Activated T-helper 2 cell treated with anti-CD3 and anti-CD28 coated beads, Interferon-gamma antibody, Interleukin-2, Interleukin-4, amounts not matched to agents 10 μg/mL and 5 μg/mL and 100 μg/mL, durations not matched to agents 14 hours and 24 hours and 36 hours (primary cell): ENCODE measurements around the gene DHCR24. TPM values are rescaled to one million over a fixed set of nuclear protein-coding genes. Genes with fewer than 3 reads are reported as not detected.

Experiments used
- DNase-seq: peaks from one replicate; pipeline ENCODE4 v3.0.0; 2021; ENCODE audit warnings: low spot score
- H3K27ac Mint-ChIP-seq: one replicate; pipeline ENCODE4 v1.8.0; 2021; ENCODE audit warnings: mixed read lengths
- H3K27me3 Mint-ChIP-seq: one replicate; pipeline ENCODE4 v1.8.0; 2021; ENCODE audit warnings: low read depth, mixed read lengths
- H3K36me3 Mint-ChIP-seq: one replicate; pipeline ENCODE4 v1.8.0; 2021; ENCODE audit warnings: low read depth, mixed read lengths
- H3K4me1 Mint-ChIP-seq: one replicate; pipeline ENCODE4 v1.8.0; 2021; ENCODE audit warnings: low read depth, mixed read lengths
- H3K4me3 Mint-ChIP-seq: one replicate; pipeline ENCODE4 v1.8.0; 2021; ENCODE audit warnings: low read depth, mild to moderate bottlenecking, moderate library complexity, mixed read lengths
- H3K9me3 Mint-ChIP-seq: one replicate; pipeline ENCODE4 v1.8.0; 2021; ENCODE audit warnings: mixed read lengths
- intact Hi-C: fragments of 100-400 bp; cut with micrococcal nuclease; formaldehyde crosslinking; loops from one replicate; pipeline ENCODE4 v1.15.1; 2023
- total RNA-seq: library from RNA; stranded (reverse); gene quantifications from 2 replicates; pipeline ENCODE4 v1.2.3, GENCODE V29; 2022

DHCR24 gene
- total RNA-seq, 1 donor from 2014 or later: 231 TPM

- Mint-ChIP-seq H3K36me3 (no peaks in the 10 kb centered on the region), H3K4me1 (peaks cover 40% of the 10 kb centered on the region), H3K27me3 (no peaks in the 10 kb centered on the region), H3K9me3 (no peaks in the 10 kb centered on the region), H3K27ac (no peak overlapping the region), H3K4me3 (no peak overlapping the region)
- no peak for DNase-seq
- intact Hi-C loops: loop anchor here (5.0 kb wide), 1 partner anchor 262 kb away; no protein-coding TSS in a partner anchor
Measured at GRCh38 chr1:54803761-54804470, 83.1 kb downstream of the DHCR24 start.

- no peaks in the 10 kb centered on the region for H3K9me3 Mint-ChIP-seq
- H3K36me3 Mint-ChIP-seq: no peaks in the 10 kb centered on the region
- DNase-seq: peak; percentile 63
- peak within 1 kb of the TSS; percentile 79 for H3K4me3 Mint-ChIP-seq
- H3K4me1 Mint-ChIP-seq: peaks cover 38% of the 10 kb centered on the region
- H3K27me3 Mint-ChIP-seq: no peaks in the 10 kb centered on the region
- intact Hi-C loops: loop anchor here (2.0 to 5.0 kb wide), 2 partner anchors 36 to 259 kb away; partner anchors contain the start of gene PARS2
- H3K27ac Mint-ChIP-seq: no peak within 1 kb of the TSS
Measured at GRCh38 chr1:54800899-54801759, 85.9 kb downstream of the DHCR24 start, which contains the start of gene TTC22. TSS of gene TTC22 (minus strand) at chr1:54801323. CDS start at chr1:54801163, 160 bp downstream.

- Mint-ChIP-seq H3K36me3 (no peaks in the 10 kb centered on the region), H3K27me3 (no peaks in the 10 kb centered on the region), H3K27ac (no peak overlapping the region), H3K4me1 (peaks cover 38% of the 10 kb centered on the region), H3K9me3 (no peaks in the 10 kb centered on the region), H3K4me3 (peak overlapping the region; percentile 79)
- DNase-seq: no peak
- intact Hi-C loops: loop anchor here (2.0 to 5.0 kb wide), 2 partner anchors 35 to 258 kb away; partner anchors contain the start of gene PARS2
Measured at GRCh38 chr1:54800041-54800898, 86.7 kb downstream of the DHCR24 start.

Other genes with a start within 250 kb of the DHCR24 start
- gene MROH7, start 245.4 kb downstream of the DHCR24 start, total RNA-seq: 0.16 TPM in 2 replicates
- gene TTC4, start 171.3 kb downstream of the DHCR24 start, total RNA-seq: 36.6 and 38.2 TPM in 2 replicates
- gene PARS2, start 122.7 kb downstream of the DHCR24 start, total RNA-seq: 6.1 and 6.4 TPM in 2 replicates
- 0.76 and 1.3 TPM in 2 replicates for gene TTC22, start 85.9 kb downstream of the DHCR24 start, total RNA-seq
- 0.16 TPM in 1 of 2 replicates, not detected in the other for gene TMEM61, start 93.4 kb upstream of the DHCR24 start, total RNA-seq
- not detected in 2 replicates for gene BSND, start 111.7 kb upstream of the DHCR24 start, total RNA-seq
- 0.05 and 0.07 TPM in 2 replicates for gene PCSK9, start 152.4 kb upstream of the DHCR24 start, total RNA-seq